Prostate gland (tissue), 2 donors: ENCODE data around the gene PGAP6. TPM values are rescaled to one million over a fixed set of nuclear protein-coding genes. Genes with fewer than 3 reads are reported as not detected.

Experiments
- DNase-seq: peaks from one replicate; pipeline ENCODE4 v3.0.0-alpha.2; 2019; ENCODE audit warnings: low spot score
- H3K27ac ChIP-seq, 2 donors: fragments of 200-600 bp; sonication (generic); 2 replicates each; pipeline ENCODE4 v1.5.1; 2017 to 2019
- H3K27me3 ChIP-seq: fragments of 200-600 bp; sonication (generic); replicated peaks from 2 replicates; pipeline ENCODE4 v1.5.1; 2019; ENCODE audit not compliant: insufficient read depth
- H3K36me3 ChIP-seq, 2 donors: fragments of 200-600 bp; sonication (generic); 1 replicate in 1 of 2; 2 replicates in 1 of 2; pipeline versions ENCODE4 v1.5.1 to v1.8.1; 2017 to 2019
- H3K4me1 ChIP-seq: fragments of 200-600 bp; sonication (generic); replicated peaks from 2 replicates; pipeline ENCODE4 v1.5.1; 2019
- H3K4me3 ChIP-seq, 2 donors: fragments of 200-600 bp; sonication (generic); 2 replicates each; pipeline ENCODE4 v1.5.1; 2017 to 2019
- H3K9me3 ChIP-seq: fragments of 200-600 bp; sonication (generic); 2 replicates; pipeline ENCODE4 v1.5.1; 2017
- CTCF ChIP-seq, 4 experiments: fragments of 200-600 bp in 2 of 4; fragments of 450-650 bp in 2 of 4; sonication (generic) in 2 of 4; IDR thresholded peaks; 1 replicate in 3 of 4; 2 replicates in 1 of 4; pipeline ENCODE4 v1.5.1; 2016 to 2019; ENCODE audit warnings: antibody characterized with exemption in 4 of 4, mild to moderate bottlenecking in 2 of 4, moderate library complexity in 2 of 4
- POLR2A ChIP-seq: fragments of 450-650 bp; IDR thresholded peaks from one replicate; pipeline ENCODE4 v1.6.1; 2016; ENCODE audit warnings: antibody characterized with exemption, mild to moderate bottlenecking
- POLR2AphosphoS5 ChIP-seq: sonication (generic); formaldehyde crosslinking; IDR thresholded peaks from one replicate; pipeline ENCODE4 v1.6.1; 2017; ENCODE audit warnings: antibody characterized with exemption
- WGBS: methylation state at CpG from one replicate; pipeline ENCODE4 v1.1.5; 2018; 5-methylcytosine and 5-hydroxymethylcytosine counted together
- intact Hi-C: fragments of 100-400 bp; cut with DNase I; formaldehyde crosslinking; loops from one replicate; pipeline ENCODE4 v1.14.2; 2022
- total RNA-seq, 2 donors: library from RNA; depleted of rRNA; stranded (reverse); fragments of >200 nt; gene quantifications; one replicate each; pipeline ENCODE4 v1.1.0, GENCODE V29; 2016

Gene PGAP6
- total RNA-seq, 2 donors from 2014 or later: 36.8 to 207 TPM

- Histone ChIP-seq H3K27me3 (no peaks in the 10 kb centered on the region), H3K4me3 (no peak overlapping the region), H3K27ac (peak overlapping the region; percentile 94), H3K4me1 (peaks cover 11% of the 10 kb centered on the region), H3K36me3 (no peaks in the 10 kb centered on the region), H3K9me3 (no peaks in the 10 kb centered on the region)
- TF ChIP-seq POLR2AphosphoS5 (no peak), CTCF (IDR thresholded peaks at IDR 0.05) (no peak), POLR2A (no peak)
- WGBS: 79% methylated on average over 10 of the region's 10 CpGs
- DNase-seq: no peak
- intact Hi-C loops: no loop called here
Measured at GRCh38 chr16:400061-400591, 18.3 kb upstream of the PGAP6 start.

GRCh38 chr16:399340-400019 lies 17.7 kb upstream of the PGAP6 start:
- Histone ChIP-seq H3K27me3 (no peaks in the 10 kb centered on the region), H3K36me3 (no peaks in the 10 kb centered on the region), H3K4me1 (peaks cover 11% of the 10 kb centered on the region), H3K4me3 (no peak overlapping the region), H3K9me3 (no peaks in the 10 kb centered on the region), H3K27ac (peak overlapping the region in 1 of 2 donors; percentile 94)
- DNase-seq: no peak
- intact Hi-C loops: no loop called here
- TF ChIP-seq POLR2AphosphoS5: no peak
- no peak for TF ChIP-seq CTCF (IDR thresholded peaks at IDR 0.05)
- TF ChIP-seq POLR2A: no peak
- 79% methylated on average over 22 of the region's 22 CpGs for WGBS

- Histone ChIP-seq H3K4me1 (peaks cover 11% of the 10 kb centered on the region), H3K27ac (peak overlapping the region; percentile 76 to 93), H3K27me3 (no peaks in the 10 kb centered on the region), H3K4me3 (peak overlapping the region in 1 of 2 donors; percentile 83), H3K36me3 (no peaks in the 10 kb centered on the region), H3K9me3 (no peaks in the 10 kb centered on the region)
- DNase-seq: no peak
- intact Hi-C loops: no loop called here
- WGBS: 87% methylated on average over 20 of the region's 24 CpGs
- no peak for TF ChIP-seq POLR2A
- no peak for TF ChIP-seq POLR2AphosphoS5
- no peak for TF ChIP-seq CTCF (IDR thresholded peaks at IDR 0.05)
Measured at GRCh38 chr16:398561-399339, 17.0 kb upstream of the PGAP6 start.

- peak overlapping the region; percentile 76 to 93 for H3K27ac ChIP-seq
- H3K4me3 ChIP-seq: peak overlapping the region; percentile 66 to 83
- WGBS: 18% methylated on average over 25 of the region's 29 CpGs
- no peaks in the 10 kb centered on the region for H3K9me3 ChIP-seq
- H3K27me3 ChIP-seq: no peaks in the 10 kb centered on the region
- H3K36me3 ChIP-seq: no peaks in the 10 kb centered on the region
- H3K4me1 ChIP-seq: peaks cover 11% of the 10 kb centered on the region
- no peak for TF ChIP-seq POLR2AphosphoS5
- TF ChIP-seq CTCF (IDR thresholded peaks at IDR 0.05): peak in 3 of 4 experiments; percentile 21 to 74 (median 68)
- no peak for TF ChIP-seq POLR2A
- intact Hi-C loops: no loop called here
- peak; percentile 82 for DNase-seq
Measured at GRCh38 chr16:397736-398332, 16.1 kb upstream of the PGAP6 start.
